GM18867 (cell line): ENCODE data around the gene PPP2R5C.
A peak's percentile ranks its signal among the peaks of the same experiment; 100 is the strongest.

Experiments used
- ATAC-seq: cut with Tn5 transposase; IDR thresholded peaks from one replicate; pipeline ENCODE4 v1.9.1; 2021; ENCODE audit warnings: mild to moderate bottlenecking, moderate library complexity; ENCODE audit not compliant: unreplicated experiment

PPP2R5C gene

GRCh38 chr14:101859958-101860357 lies 98.4 kb downstream of the PPP2R5C start:
- ATAC-seq: no peak

GRCh38 chr14:101861464-101861863 lies 100.0 kb downstream of the PPP2R5C start:
- ATAC-seq: no peak

GRCh38 chr14:101862177-101862576 lies 100.7 kb downstream of the PPP2R5C start:
- ATAC-seq: no peak

GRCh38 chr14:101862711-101863110 lies 101.2 kb downstream of the PPP2R5C start:
- ATAC-seq: no peak

GRCh38 chr14:101865288-101865687 lies 103.8 kb downstream of the PPP2R5C start:
- ATAC-seq: no peak

GRCh38 chr14:101867854-101868253 lies 106.3 kb downstream of the PPP2R5C start:
- no peak for ATAC-seq

GRCh38 chr14:101869217-101869616 lies 107.7 kb downstream of the PPP2R5C start:
- ATAC-seq: no peak

- no peak for ATAC-seq
These were observed 108.9 kb downstream of the PPP2R5C start for GRCh38 chr14:101870273-101870939.

- ATAC-seq: no peak
These were observed 110.8 kb downstream of the PPP2R5C start for GRCh38 chr14:101872346-101872745.

- ATAC-seq: no peak
These were observed 111.7 kb downstream of the PPP2R5C start for GRCh38 chr14:101873076-101873825.

- no peak for ATAC-seq
These were observed 112.5 kb downstream of the PPP2R5C start for GRCh38 chr14:101873991-101874390.

- ATAC-seq: no peak
These were observed 113.7 kb downstream of the PPP2R5C start for GRCh38 chr14:101875041-101875726.

- ATAC-seq: peak; percentile 36
These were observed 114.4 kb downstream of the PPP2R5C start for GRCh38 chr14:101875727-101876554.

GRCh38 chr14:101876555-101876938 lies 115.0 kb downstream of the PPP2R5C start:
- ATAC-seq: peak; percentile 85

GRCh38 chr14:101877766-101878165 lies 116.3 kb downstream of the PPP2R5C start:
- no peak for ATAC-seq

GRCh38 chr14:101878211-101878821 lies 116.8 kb downstream of the PPP2R5C start:
- ATAC-seq: no peak

- peak; percentile 42 for ATAC-seq
These were observed 117.5 kb downstream of the PPP2R5C start for GRCh38 chr14:101878822-101879528.

GRCh38 chr14:101879529-101880336 lies 118.2 kb downstream of the PPP2R5C start:
- no peak for ATAC-seq

GRCh38 chr14:101881426-101881825 lies 119.9 kb downstream of the PPP2R5C start:
- no peak for ATAC-seq
